CD14-positive monocyte (primary cell): ENCODE data around the gene ERC1. TPM values are rescaled to one million over a fixed set of nuclear protein-coding genes. Genes with fewer than 3 reads are reported as not detected.
A peak's percentile ranks its signal among the peaks of the same experiment; 100 is the strongest.

ENCODE experiments used
- DNase-seq, 3 donors: peaks; one replicate each; pipeline ENCODE4 v3.0.0-alpha.2; 2011 to 2022
- H2AFZ ChIP-seq: 2 replicates; pipeline ENCODE4 v1.6.0; 2012; ENCODE audit warnings: mild to moderate bottlenecking, low read depth, low read length, inconsistent platforms; ENCODE audit not compliant: insufficient read depth, poor library complexity, severe bottlenecking
- H3K27ac ChIP-seq, 2 donors: 1 replicate in 1 of 2; 2 replicates in 1 of 2; pipeline ENCODE4 v1.5.1; 2012 to 2013; ENCODE audit warnings: low read length in 2 of 2, control low read depth in 1 of 2, inconsistent platforms in 1 of 2, low read depth in 1 of 2, mild to moderate bottlenecking in 1 of 2
- H3K27me3 ChIP-seq, 2 donors: one replicate each; pipeline versions ENCODE4 v1.6.0 to v1.6.1; 2011 to 2013; ENCODE audit warnings: low read length in 2 of 2; ENCODE audit not compliant: control insufficient read depth in 2 of 2, insufficient read depth in 2 of 2
- H3K36me3 ChIP-seq, 2 donors: replicated peaks in 1 of 2; 1 replicate in 1 of 2; 2 replicates in 1 of 2; pipeline versions ENCODE4 v1.5.1 to v1.6.1; 2012 to 2013; ENCODE audit warnings: low read length in 2 of 2, control low read depth in 1 of 2, inconsistent platforms in 1 of 2, mild to moderate bottlenecking in 1 of 2; ENCODE audit not compliant: insufficient read depth in 2 of 2, control insufficient read depth in 1 of 2
- H3K4me1 ChIP-seq, 2 donors: 1 replicate in 1 of 2; 2 replicates in 1 of 2; pipeline versions ENCODE4 v1.5.1 to v1.6.1; 2012 to 2013; ENCODE audit warnings: low read length in 2 of 2, control low read depth in 1 of 2, inconsistent platforms in 1 of 2, mild to moderate bottlenecking in 1 of 2, moderate library complexity in 1 of 2; ENCODE audit not compliant: insufficient read depth in 2 of 2, control insufficient read depth in 1 of 2
- H3K4me2 ChIP-seq: replicated peaks from 2 replicates; pipeline ENCODE3; 2012; ENCODE audit warnings: low read length, moderate library complexity, mild to moderate bottlenecking; ENCODE audit not compliant: poor library complexity, severe bottlenecking; ENCODE audit errors: extremely low read depth
- H3K4me3 ChIP-seq, 3 experiments: fragments of 200-600 bp in 1 of 3; sonication (generic) in 1 of 3; replicated peaks in 1 of 3; 1 replicate in 2 of 3; 2 replicates in 1 of 3; pipeline ENCODE4 v1.5.1; 2011 to 2013; ENCODE audit warnings: low read length in 3 of 3, mild to moderate bottlenecking in 3 of 3, control low read depth in 2 of 3, low read depth in 2 of 3, inconsistent platforms in 1 of 3, moderate library complexity in 1 of 3
- H3K79me2 ChIP-seq: 2 replicates; pipeline ENCODE4 v1.6.0; 2012; ENCODE audit warnings: mild to moderate bottlenecking, control low read depth, inconsistent platforms, low read length, moderate library complexity; ENCODE audit not compliant: insufficient read depth
- H3K9ac ChIP-seq: 2 replicates; pipeline ENCODE4 v1.6.0; 2017; ENCODE audit warnings: low read length, mild to moderate bottlenecking; ENCODE audit not compliant: insufficient read depth, poor library complexity, severe bottlenecking
- H3K9me3 ChIP-seq, 2 donors: replicated peaks in 1 of 2; 1 replicate in 1 of 2; 2 replicates in 1 of 2; pipeline versions ENCODE4 v1.5.1 to v1.6.1; 2012 to 2013; ENCODE audit warnings: low read length in 2 of 2, control low read depth in 1 of 2; ENCODE audit not compliant: control insufficient read depth in 1 of 2, insufficient read depth in 1 of 2
- H4K20me1 ChIP-seq: 2 replicates; pipeline ENCODE4 v1.6.0; 2012; ENCODE audit warnings: mild to moderate bottlenecking, low read length, control low read depth, moderate library complexity; ENCODE audit not compliant: insufficient read depth
- H3K27ac Mint-ChIP-seq, 7 donors: one replicate each; pipeline ENCODE4 v1.8.0; 2020; ENCODE audit warnings: mild to moderate bottlenecking in 7 of 7, mixed read lengths in 7 of 7, moderate library complexity in 6 of 7, inconsistent platforms in 2 of 7
- H3K27me3 Mint-ChIP-seq, 3 donors: one replicate each; pipeline ENCODE4 v1.8.0; 2021 to 2022; ENCODE audit warnings: low read depth in 3 of 3, mild to moderate bottlenecking in 3 of 3, mixed read lengths in 3 of 3, moderate library complexity in 3 of 3, inconsistent platforms in 1 of 3
- H3K36me3 Mint-ChIP-seq, 2 donors: one replicate each; pipeline ENCODE4 v1.8.0; 2020; ENCODE audit warnings: mixed read lengths in 2 of 2, inconsistent platforms in 1 of 2, mild to moderate bottlenecking in 1 of 2
- H3K4me1 Mint-ChIP-seq: one replicate; pipeline ENCODE4 v1.8.0; 2020; ENCODE audit warnings: mild to moderate bottlenecking, mixed read lengths
- H3K4me3 Mint-ChIP-seq, 2 donors: one replicate each; pipeline ENCODE4 v1.8.0; 2020; ENCODE audit warnings: mild to moderate bottlenecking in 2 of 2, mixed read lengths in 2 of 2, moderate library complexity in 1 of 2
- H3K9me3 Mint-ChIP-seq, 7 donors: one replicate each; pipeline ENCODE4 v1.8.0; 2020 to 2022; ENCODE audit warnings: mixed read lengths in 7 of 7, mild to moderate bottlenecking in 6 of 7, moderate library complexity in 6 of 7, inconsistent platforms in 2 of 7
- CTCF ChIP-seq: fragments of 200-600 bp; IDR thresholded peaks from one replicate; pipeline ENCODE4 v1.8.0; 2022; ENCODE audit warnings: antibody characterized with exemption, mild to moderate bottlenecking
- WGBS: methylation state at CpG from one replicate; pipeline ENCODE4 v1.1.5; 2013; ENCODE audit warnings: missing lambda C conversion rate; ENCODE audit not compliant: insufficient coverage; 5-methylcytosine and 5-hydroxymethylcytosine counted together
- intact Hi-C, 2 donors: fragments of 100-400 bp; cut with micrococcal nuclease; formaldehyde crosslinking; loops; one replicate each; pipeline versions ENCODE4 v1.15.0 to v1.15.1; 2023
- polyA plus RNA-seq, 3 donors: library from polyadenylated mRNA; depleted of rRNA in 1 of 3; unstranded in 2 of 3; stranded (reverse) in 1 of 3; fragments of 300-500 nt in 2 of 3; fragments of >200 nt in 1 of 3; fragmentation: Illumina TruSeq in 2 of 3; gene quantifications; 1 replicate in 2 of 3; 2 replicates in 1 of 3; pipeline ENCODE4 v1.2.3, GENCODE V29; 2012 to 2021

Gene ERC1
- polyA plus RNA-seq, 3 donors: 4.0 to 14.3 (median 5.1) TPM

GRCh38 chr12:1382151-1382550, 391.1 kb downstream of the ERC1 start:
- intact Hi-C loops: no loop called here
- Histone ChIP-seq H2AFZ (no peak overlapping the region), H3K27me3 (no peaks in the 10 kb centered on the region), H3K36me3 (peaks cover 0 to 13% of the 10 kb centered on the region in 2 donors), H3K9me3 (no peaks in the 10 kb centered on the region), H3K27ac (no peak overlapping the region), H4K20me1 (no peaks in the 10 kb centered on the region), H3K79me2 (no peaks in the 10 kb centered on the region), H3K4me3 (no peak overlapping the region), H3K9ac (no peak overlapping the region), H3K4me1 (no peaks in the 10 kb centered on the region), H3K4me2 (no peak overlapping the region)
- Mint-ChIP-seq H3K4me1 (peaks cover 4% of the 10 kb centered on the region), H3K27me3 (no peaks in the 10 kb centered on the region), H3K4me3 (no peak overlapping the region), H3K36me3 (peaks cover 16 to 27% of the 10 kb centered on the region in 2 donors), H3K27ac (no peak overlapping the region), H3K9me3 (peaks cover 0 to 6% (median 0%) of the 10 kb centered on the region in 7 donors)
- TF ChIP-seq CTCF: no peak
- 100% methylated on average over 2 of the region's 6 CpGs for WGBS
- no peak for DNase-seq

GRCh38 chr12:1382826-1383225, 391.8 kb downstream of the ERC1 start:
- H3K4me1 Mint-ChIP-seq: peaks cover 4% of the 10 kb centered on the region
- intact Hi-C loops: no loop called here
- Histone ChIP-seq H4K20me1 (no peaks in the 10 kb centered on the region), H3K9ac (no peak overlapping the region), H3K79me2 (no peaks in the 10 kb centered on the region), H3K4me2 (no peak overlapping the region), H3K9me3 (no peaks in the 10 kb centered on the region), H3K36me3 (peaks cover 0 to 11% of the 10 kb centered on the region in 2 donors), H3K4me1 (no peaks in the 10 kb centered on the region), H2AFZ (no peak overlapping the region), H3K27me3 (no peaks in the 10 kb centered on the region), H3K27ac (no peak overlapping the region), H3K4me3 (no peak overlapping the region)
- 100% methylated on average over 2 of the region's 4 CpGs for WGBS
- H3K36me3 Mint-ChIP-seq: peaks cover 18 to 28% of the 10 kb centered on the region in 2 donors
- no peak for TF ChIP-seq CTCF
- no peak for DNase-seq
- no peaks in the 10 kb centered on the region for H3K27me3 Mint-ChIP-seq
- peaks cover 0 to 6% (median 0%) of the 10 kb centered on the region in 7 donors for H3K9me3 Mint-ChIP-seq
- H3K4me3 Mint-ChIP-seq: no peak overlapping the region
- peak overlapping the region in 1 of 7 donors; percentile 1 for H3K27ac Mint-ChIP-seq
